HepG2 (cell line): ENCODE data around the gene ZNF254. TPM values are rescaled to one million over a fixed set of nuclear protein-coding genes. Genes with fewer than 3 reads are reported as not detected.

Experiments used
- ERF ChIP-seq: IDR thresholded peaks from 2 replicates; pipeline ENCODE4 v1.6.1; 2018; ENCODE audit warnings: missing biosample characterization, missing genetic modification reagents
- SRSF9 ChIP-seq: fragments of 200-400 bp; formaldehyde crosslinking; IDR thresholded peaks from 2 replicates; pipeline ENCODE4 v1.6.1; 2018; ENCODE audit warnings: borderline replicate concordance, mild to moderate bottlenecking, low read depth, low read length; ENCODE audit not compliant: insufficient read depth, poor library complexity, severe bottlenecking
- ZNF552 ChIP-seq: sonication (generic); formaldehyde crosslinking; IDR thresholded peaks from 2 replicates; pipeline ENCODE4 v1.9.0; 2022; ENCODE audit warnings: missing genetic modification reagents, mild to moderate bottlenecking, borderline replicate concordance
- polyA plus RNA-seq, 8 experiments: library from polyadenylated mRNA; depleted of rRNA in 3 of 8; stranded (reverse) in 7 of 8; unstranded in 1 of 8; fragments of >200 nt; fragmentation: Illumina TruSeq in 4 of 8; extraction: Trizol in 4 of 8; gene quantifications; 2 replicates each; pipeline versions ENCODE4 v1.2.1 to v1.2.3, GENCODE V29; 2011 to 2016; ENCODE audit warnings: low read depth in 4 of 8, missing spikeins in 1 of 8, mixed read lengths in 1 of 8; ENCODE audit not compliant: insufficient read depth in 1 of 8
- total RNA-seq, 5 experiments: library from RNA; depleted of rRNA; stranded (reverse); fragments of >200 nt; fragmentation: Illumina TruSeq; extraction: Trizol; gene quantifications; 2 replicates each; pipeline ENCODE4 v1.2.3, GENCODE V29; 2016; ENCODE audit warnings: low read depth in 1 of 5
- TF ChIP-seq, protein P1 (sequence below): sonication (generic); formaldehyde crosslinking; IDR thresholded peaks from one replicate; pipeline ENCODE4 v1.5.1; 2020; ENCODE audit warnings: mild to moderate bottlenecking, missing genetic modification reagents; ENCODE audit errors: not compliant biosample characterization
- TF ChIP-seq, protein P2 (sequence below), 2 experiments: fragments of 450-650 bp in 1 of 2; sonication (generic) in 1 of 2; formaldehyde crosslinking; IDR thresholded peaks; 2 replicates each; pipeline versions ENCODE4 v1.5.0 to v1.8.0; 2020 to 2022; ENCODE audit warnings: mild to moderate bottlenecking in 1 of 2, missing genetic modification reagents in 1 of 2
- TF ChIP-seq, protein P3 (sequence below): IDR thresholded peaks from 2 replicates; pipeline ENCODE4 v1.6.1; 2012; ENCODE audit warnings: low read length, improper control_type of control experiment
- TF ChIP-seq, protein P4 (sequence below): sonication (generic); formaldehyde crosslinking; conservative IDR thresholded peaks from 2 replicates; pipeline ENCODE4 v1.4.0; 2020; ENCODE audit warnings: missing genetic modification reagents
- TF ChIP-seq, protein P5 (sequence below): sonication (generic); formaldehyde crosslinking; IDR thresholded peaks from 2 replicates; pipeline ENCODE4 v1.5.0; 2020; ENCODE audit warnings: mild to moderate bottlenecking, missing genetic modification reagents, borderline replicate concordance

Gene ZNF254
- total and polyA plus RNA-seq, 2 of the 13 experiments (the other 11 are each of a cell fraction or from before 2014, with no cell fraction given), result 2.6 to 4.6 TPM

DNA sequence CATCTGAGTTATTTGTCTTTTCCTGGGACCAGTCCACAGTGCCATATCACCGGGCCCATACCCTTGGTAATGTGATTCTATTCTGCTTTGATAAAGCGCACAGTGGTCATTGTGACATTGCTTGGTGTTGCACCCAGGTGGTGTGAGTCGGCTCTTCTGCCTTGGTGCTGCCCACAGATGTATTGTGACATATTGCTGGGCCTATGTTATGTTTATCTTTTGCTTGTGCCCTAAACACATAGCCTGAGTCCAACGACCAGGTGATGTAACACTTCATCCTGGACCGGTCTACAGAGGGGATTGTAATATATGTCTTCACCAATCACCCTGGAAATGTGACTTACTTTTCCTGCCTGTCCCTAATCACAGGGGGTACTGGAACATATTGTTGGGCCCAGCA, 23.7 kb upstream of the ZNF254 start (continued):
- TF ChIP-seq, protein P1, sequence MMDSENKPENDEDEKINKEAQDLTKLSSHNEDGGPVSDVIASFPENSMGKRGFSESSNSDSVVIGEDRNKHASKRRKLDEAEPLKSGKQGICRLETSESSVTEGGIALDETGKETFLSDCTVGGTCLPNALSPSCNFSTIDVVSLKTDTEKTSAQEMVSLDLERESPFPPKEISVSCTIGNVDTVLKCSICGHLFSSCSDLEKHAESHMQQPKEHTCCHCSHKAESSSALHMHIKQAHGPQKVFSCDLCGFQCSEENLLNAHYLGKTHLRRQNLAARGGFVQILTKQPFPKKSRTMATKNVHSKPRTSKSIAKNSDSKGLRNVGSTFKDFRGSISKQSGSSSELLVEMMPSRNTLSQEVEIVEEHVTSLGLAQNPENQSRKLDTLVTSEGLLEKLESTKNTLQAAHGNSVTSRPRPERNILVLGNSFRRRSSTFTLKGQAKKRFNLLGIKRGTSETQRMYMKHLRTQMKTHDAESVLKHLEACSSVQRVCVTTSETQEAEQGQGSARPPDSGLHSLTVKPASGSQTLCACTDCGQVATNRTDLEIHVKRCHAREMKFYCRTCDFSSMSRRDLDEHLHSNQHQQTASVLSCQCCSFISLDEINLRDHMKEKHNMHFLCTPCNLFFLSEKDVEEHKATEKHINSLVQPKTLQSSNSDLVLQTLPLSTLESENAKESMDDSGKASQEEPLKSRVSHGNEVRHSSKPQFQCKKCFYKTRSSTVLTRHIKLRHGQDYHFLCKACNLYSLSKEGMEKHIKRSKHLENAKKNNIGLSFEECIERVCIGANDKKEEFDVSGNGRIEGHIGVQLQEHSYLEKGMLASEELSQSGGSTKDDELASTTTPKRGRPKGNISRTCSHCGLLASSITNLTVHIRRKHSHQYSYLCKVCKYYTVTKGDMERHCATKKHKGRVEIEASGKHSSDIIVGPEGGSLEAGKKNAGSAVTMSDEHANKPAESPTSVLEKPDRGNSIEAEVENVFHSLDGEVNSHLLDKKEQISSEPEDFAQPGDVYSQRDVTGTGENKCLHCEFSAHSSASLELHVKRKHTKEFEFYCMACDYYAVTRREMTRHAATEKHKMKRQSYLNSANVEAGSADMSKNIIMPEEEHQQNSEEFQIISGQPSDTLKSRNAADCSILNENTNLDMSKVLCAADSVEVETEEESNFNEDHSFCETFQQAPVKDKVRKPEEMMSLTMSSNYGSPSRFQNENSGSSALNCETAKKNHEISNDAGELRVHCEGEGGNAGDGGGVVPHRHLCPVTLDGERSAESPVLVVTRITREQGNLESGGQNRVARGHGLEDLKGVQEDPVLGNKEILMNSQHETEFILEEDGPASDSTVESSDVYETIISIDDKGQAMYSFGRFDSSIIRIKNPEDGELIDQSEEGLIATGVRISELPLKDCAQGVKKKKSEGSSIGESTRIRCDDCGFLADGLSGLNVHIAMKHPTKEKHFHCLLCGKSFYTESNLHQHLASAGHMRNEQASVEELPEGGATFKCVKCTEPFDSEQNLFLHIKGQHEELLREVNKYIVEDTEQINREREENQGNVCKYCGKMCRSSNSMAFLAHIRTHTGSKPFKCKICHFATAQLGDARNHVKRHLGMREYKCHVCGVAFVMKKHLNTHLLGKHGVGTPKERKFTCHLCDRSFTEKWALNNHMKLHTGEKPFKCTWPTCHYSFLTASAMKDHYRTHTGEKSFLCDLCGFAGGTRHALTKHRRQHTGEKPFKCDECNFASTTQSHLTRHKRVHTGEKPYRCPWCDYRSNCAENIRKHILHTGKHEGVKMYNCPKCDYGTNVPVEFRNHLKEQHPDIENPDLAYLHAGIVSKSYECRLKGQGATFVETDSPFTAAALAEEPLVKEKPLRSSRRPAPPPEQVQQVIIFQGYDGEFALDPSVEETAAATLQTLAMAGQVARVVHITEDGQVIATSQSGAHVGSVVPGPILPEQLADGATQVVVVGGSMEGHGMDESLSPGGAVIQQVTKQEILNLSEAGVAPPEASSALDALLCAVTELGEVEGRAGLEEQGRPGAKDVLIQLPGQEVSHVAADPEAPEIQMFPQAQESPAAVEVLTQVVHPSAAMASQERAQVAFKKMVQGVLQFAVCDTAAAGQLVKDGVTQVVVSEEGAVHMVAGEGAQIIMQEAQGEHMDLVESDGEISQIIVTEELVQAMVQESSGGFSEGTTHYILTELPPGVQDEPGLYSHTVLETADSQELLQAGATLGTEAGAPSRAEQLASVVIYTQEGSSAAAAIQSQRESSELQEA (CRISPR knock-in tag), result no peak
- TF ChIP-seq, protein P2, sequence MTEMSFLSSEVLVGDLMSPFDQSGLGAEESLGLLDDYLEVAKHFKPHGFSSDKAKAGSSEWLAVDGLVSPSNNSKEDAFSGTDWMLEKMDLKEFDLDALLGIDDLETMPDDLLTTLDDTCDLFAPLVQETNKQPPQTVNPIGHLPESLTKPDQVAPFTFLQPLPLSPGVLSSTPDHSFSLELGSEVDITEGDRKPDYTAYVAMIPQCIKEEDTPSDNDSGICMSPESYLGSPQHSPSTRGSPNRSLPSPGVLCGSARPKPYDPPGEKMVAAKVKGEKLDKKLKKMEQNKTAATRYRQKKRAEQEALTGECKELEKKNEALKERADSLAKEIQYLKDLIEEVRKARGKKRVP (CRISPR knock-in tag; IDR thresholded peaks at IDR 0.05), result peak in 1 of 2 experiments; percentile 94; a peak in 2 of 4 replicates
- TF ChIP-seq ERF (CRISPR knock-in tag) (no peak), ZNF552 (CRISPR knock-in tag) (no peak), SRSF9 (no peak)
- TF ChIP-seq, protein P3, sequence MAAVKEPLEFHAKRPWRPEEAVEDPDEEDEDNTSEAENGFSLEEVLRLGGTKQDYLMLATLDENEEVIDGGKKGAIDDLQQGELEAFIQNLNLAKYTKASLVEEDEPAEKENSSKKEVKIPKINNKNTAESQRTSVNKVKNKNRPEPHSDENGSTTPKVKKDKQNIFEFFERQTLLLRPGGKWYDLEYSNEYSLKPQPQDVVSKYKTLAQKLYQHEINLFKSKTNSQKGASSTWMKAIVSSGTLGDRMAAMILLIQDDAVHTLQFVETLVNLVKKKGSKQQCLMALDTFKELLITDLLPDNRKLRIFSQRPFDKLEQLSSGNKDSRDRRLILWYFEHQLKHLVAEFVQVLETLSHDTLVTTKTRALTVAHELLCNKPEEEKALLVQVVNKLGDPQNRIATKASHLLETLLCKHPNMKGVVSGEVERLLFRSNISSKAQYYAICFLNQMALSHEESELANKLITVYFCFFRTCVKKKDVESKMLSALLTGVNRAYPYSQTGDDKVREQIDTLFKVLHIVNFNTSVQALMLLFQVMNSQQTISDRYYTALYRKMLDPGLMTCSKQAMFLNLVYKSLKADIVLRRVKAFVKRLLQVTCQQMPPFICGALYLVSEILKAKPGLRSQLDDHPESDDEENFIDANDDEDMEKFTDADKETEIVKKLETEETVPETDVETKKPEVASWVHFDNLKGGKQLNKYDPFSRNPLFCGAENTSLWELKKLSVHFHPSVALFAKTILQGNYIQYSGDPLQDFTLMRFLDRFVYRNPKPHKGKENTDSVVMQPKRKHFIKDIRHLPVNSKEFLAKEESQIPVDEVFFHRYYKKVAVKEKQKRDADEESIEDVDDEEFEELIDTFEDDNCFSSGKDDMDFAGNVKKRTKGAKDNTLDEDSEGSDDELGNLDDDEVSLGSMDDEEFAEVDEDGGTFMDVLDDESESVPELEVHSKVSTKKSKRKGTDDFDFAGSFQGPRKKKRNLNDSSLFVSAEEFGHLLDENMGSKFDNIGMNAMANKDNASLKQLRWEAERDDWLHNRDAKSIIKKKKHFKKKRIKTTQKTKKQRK, result no peak
- TF ChIP-seq, protein P4, sequence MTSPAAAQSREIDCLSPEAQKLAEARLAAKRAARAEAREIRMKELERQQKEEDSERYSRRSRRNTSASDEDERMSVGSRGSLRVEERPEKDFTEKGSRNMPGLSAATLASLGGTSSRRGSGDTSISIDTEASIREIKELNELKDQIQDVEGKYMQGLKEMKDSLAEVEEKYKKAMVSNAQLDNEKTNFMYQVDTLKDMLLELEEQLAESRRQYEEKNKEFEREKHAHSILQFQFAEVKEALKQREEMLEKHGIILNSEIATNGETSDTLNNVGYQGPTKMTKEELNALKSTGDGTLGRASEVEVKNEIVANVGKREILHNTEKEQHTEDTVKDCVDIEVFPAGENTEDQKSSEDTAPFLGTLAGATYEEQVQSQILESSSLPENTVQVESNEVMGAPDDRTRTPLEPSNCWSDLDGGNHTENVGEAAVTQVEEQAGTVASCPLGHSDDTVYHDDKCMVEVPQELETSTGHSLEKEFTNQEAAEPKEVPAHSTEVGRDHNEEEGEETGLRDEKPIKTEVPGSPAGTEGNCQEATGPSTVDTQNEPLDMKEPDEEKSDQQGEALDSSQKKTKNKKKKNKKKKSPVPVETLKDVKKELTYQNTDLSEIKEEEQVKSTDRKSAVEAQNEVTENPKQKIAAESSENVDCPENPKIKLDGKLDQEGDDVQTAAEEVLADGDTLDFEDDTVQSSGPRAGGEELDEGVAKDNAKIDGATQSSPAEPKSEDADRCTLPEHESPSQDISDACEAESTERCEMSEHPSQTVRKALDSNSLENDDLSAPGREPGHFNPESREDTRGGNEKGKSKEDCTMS (CRISPR knock-in tag), result no peak
- TF ChIP-seq, protein P5, sequence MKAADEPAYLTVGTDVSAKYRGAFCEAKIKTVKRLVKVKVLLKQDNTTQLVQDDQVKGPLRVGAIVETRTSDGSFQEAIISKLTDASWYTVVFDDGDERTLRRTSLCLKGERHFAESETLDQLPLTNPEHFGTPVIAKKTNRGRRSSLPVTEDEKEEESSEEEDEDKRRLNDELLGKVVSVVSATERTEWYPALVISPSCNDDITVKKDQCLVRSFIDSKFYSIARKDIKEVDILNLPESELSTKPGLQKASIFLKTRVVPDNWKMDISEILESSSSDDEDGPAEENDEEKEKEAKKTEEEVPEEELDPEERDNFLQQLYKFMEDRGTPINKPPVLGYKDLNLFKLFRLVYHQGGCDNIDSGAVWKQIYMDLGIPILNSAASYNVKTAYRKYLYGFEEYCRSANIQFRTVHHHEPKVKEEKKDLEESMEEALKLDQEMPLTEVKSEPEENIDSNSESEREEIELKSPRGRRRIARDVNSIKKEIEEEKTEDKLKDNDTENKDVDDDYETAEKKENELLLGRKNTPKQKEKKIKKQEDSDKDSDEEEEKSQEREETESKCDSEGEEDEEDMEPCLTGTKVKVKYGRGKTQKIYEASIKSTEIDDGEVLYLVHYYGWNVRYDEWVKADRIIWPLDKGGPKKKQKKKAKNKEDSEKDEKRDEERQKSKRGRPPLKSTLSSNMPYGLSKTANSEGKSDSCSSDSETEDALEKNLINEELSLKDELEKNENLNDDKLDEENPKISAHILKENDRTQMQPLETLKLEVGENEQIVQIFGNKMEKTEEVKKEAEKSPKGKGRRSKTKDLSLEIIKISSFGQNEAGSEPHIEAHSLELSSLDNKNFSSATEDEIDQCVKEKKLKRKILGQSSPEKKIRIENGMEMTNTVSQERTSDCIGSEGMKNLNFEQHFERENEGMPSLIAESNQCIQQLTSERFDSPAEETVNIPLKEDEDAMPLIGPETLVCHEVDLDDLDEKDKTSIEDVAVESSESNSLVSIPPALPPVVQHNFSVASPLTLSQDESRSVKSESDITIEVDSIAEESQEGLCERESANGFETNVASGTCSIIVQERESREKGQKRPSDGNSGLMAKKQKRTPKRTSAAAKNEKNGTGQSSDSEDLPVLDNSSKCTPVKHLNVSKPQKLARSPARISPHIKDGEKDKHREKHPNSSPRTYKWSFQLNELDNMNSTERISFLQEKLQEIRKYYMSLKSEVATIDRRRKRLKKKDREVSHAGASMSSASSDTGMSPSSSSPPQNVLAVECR, result no peak
